ENCODE measurements around the gene ATF4.

DNA sequence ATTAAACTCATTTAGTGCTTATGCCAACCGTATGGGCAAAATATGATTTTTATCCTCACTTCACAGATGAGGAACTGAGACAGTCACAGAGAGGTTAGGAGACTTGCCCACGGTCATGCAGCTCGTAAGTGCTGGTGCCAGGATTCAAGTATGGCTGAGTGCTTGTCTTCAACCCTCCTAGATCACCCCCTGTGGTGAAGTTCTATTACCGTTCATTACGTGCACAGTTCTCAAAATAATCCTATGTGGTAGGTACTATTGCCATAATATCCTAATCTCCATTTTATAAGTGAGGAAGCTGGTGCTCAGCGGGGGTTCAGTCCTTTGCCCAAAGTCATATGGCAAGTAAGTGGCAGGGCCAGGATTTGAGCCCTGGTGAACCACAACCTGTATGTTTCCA lies 16.7 kb upstream of the ATF4 start:
- no peak for TF ChIP-seq CTCF (conservative IDR thresholded peaks at IDR 0.05)
- no peak for TF ChIP-seq EZH2 (IDR thresholded peaks at IDR 0.05; ENCODE audit: low read depth)

Measured in PC-9 (cell line).